ENCODE measurements around the gene S100PBP.

DNA sequence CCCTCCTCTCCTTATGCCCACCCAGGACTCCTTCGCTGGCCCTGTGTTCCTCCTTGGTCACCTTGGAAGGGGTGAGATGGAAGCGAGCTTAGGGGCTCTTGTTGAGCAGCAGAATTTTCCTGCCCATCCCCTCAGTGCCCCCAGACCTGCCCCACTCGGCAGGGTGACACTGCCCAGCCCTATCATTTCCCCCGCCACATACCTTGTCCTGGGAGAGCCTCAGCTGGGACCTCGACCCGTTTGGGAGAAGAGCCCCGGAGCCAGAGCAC is 54.7 kb downstream of the S100PBP start:
- TF ChIP-seq CTCF (IDR thresholded peaks at IDR 0.05) (no peak), POLR2A (IDR thresholded peaks at IDR 0.05) (no peak)

Measured in Peyer's patch (tissue), 4 donors.